HG03060 (cell line): ENCODE measurements around the gene TLN1.
A peak's percentile ranks its signal among the peaks of the same experiment; 100 is the strongest.

Experiments
- ATAC-seq: cut with Tn5 transposase; IDR thresholded peaks from one replicate; pipeline ENCODE4 v1.9.1; 2021; ENCODE audit warnings: low read depth, moderate number of reproducible peaks; ENCODE audit not compliant: unreplicated experiment

The TLN1 gene

GRCh38 chr9:35732185-35732799 is at the start of gene TLN1, which contains the start of gene CREB3:
Gene TLN1, minus strand, starts transcription at chr9:35732195. Its CDS starts 6,501 bp downstream, at chr9:35725694.
Gene CREB3, plus strand, starts transcription at chr9:35732666. Its CDS starts 107 bp downstream, at chr9:35732773.
- peak; percentile 76 for ATAC-seq

- no peak for ATAC-seq
Observed at GRCh38 chr9:35781066-35781465, 49.1 kb upstream of the TLN1 start.

GRCh38 chr9:35778496-35778895 is 46.5 kb upstream of the TLN1 start:
- no peak for ATAC-seq

GRCh38 chr9:35776018-35776417 is 44.0 kb upstream of the TLN1 start:
- ATAC-seq: no peak

- ATAC-seq: no peak
Observed at GRCh38 chr9:35774907-35775635, 43.1 kb upstream of the TLN1 start.

- ATAC-seq: no peak
Observed at GRCh38 chr9:35771943-35772342, 39.9 kb upstream of the TLN1 start.

- ATAC-seq: no peak
Observed at GRCh38 chr9:35771534-35771933, 39.5 kb upstream of the TLN1 start.

GRCh38 chr9:35771075-35771433 is 39.1 kb upstream of the TLN1 start:
- no peak for ATAC-seq

- ATAC-seq: no peak
Observed at GRCh38 chr9:35769763-35770162, 37.8 kb upstream of the TLN1 start.

- ATAC-seq: no peak
Observed at GRCh38 chr9:35767458-35767857, 35.5 kb upstream of the TLN1 start.

GRCh38 chr9:35766997-35767396 is 35.0 kb upstream of the TLN1 start:
- ATAC-seq: no peak

GRCh38 chr9:35763803-35764202 is 31.8 kb upstream of the TLN1 start:
- no peak for ATAC-seq

GRCh38 chr9:35763181-35763580 is 31.2 kb upstream of the TLN1 start:
- ATAC-seq: no peak

- no peak for ATAC-seq
Observed at GRCh38 chr9:35760651-35761050, 28.7 kb upstream of the TLN1 start.

GRCh38 chr9:35759795-35760194 is 27.8 kb upstream of the TLN1 start:
- ATAC-seq: no peak

GRCh38 chr9:35758475-35759050 is 26.6 kb upstream of the TLN1 start:
- ATAC-seq: no peak

GRCh38 chr9:35757892-35758275 is 25.9 kb upstream of the TLN1 start:
- no peak for ATAC-seq

- ATAC-seq: no peak
Observed at GRCh38 chr9:35757226-35757891, 25.4 kb upstream of the TLN1 start.

GRCh38 chr9:35756275-35757225 is 24.6 kb upstream of the TLN1 start:
- ATAC-seq: no peak

- ATAC-seq: no peak
Observed at GRCh38 chr9:35755071-35755470, 23.1 kb upstream of the TLN1 start.
